Suppressor macrophage (primary cell): Measurements from ENCODE around the gene CBFB.
"Not testable (repeated sequence)": the region's sequence is repeated elsewhere in the genome, so short reads cannot be mapped to it uniquely, and the experiment has no call there.

Experiments
- DNase-seq, 4 experiments: peaks; one replicate each; pipeline ENCODE4 v3.0.0-alpha.2; 2020 to 2022

The CBFB gene

DNA sequence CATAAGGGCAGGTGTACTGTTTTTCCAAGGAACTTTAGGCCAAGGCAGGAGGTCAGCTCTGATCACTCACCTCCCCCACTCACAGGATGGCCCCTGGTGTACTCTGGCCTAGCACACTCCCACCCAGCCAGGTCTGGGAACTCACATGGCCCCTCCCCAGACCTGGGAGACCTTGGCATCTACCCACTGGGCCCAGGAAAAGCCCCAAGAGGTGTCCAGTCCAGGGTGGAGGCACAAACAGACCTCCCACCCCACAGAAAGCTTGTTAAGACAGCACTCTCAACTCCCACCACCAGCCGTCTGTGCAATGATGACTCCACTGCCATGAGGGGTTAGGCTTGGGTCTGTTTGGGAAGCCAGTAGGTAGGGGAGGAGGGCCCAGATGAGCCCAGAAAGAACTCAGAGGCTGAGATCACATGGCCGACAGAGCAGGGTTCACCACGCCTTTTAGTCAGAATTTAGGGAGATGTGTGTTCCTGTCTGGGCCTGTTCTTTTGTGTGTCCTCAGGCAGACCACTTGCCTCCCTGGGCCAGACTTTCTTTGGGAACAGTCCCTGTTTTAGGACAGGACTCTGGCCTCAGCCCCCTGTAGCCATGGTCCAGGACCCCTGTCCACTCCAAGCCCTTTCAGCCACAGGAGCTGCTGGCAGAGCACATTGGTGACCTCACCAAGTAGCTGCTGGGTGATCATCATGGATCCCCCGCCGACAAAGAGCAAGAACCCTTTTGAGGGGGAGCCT is 12.1 kb upstream of the CBFB start:
- no peak for DNase-seq

DNA sequence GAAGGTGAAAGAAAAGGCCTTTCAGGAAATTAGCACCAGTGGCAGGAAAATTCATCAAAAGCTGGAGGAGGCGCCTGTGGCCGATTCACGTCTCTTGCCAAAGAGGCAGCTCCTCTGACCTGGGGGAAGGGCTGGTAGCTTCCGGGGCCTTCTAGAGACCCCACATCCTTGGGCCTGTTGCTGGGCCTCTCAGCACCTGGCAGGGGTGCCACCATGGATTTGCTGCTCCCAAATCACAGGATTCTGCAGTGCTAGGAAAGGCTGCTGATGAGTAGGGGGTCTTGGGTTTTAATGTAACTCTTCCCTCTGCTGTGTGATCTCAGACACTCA is 11.6 kb upstream of the CBFB start:
- DNase-seq, result no peak

DNA sequence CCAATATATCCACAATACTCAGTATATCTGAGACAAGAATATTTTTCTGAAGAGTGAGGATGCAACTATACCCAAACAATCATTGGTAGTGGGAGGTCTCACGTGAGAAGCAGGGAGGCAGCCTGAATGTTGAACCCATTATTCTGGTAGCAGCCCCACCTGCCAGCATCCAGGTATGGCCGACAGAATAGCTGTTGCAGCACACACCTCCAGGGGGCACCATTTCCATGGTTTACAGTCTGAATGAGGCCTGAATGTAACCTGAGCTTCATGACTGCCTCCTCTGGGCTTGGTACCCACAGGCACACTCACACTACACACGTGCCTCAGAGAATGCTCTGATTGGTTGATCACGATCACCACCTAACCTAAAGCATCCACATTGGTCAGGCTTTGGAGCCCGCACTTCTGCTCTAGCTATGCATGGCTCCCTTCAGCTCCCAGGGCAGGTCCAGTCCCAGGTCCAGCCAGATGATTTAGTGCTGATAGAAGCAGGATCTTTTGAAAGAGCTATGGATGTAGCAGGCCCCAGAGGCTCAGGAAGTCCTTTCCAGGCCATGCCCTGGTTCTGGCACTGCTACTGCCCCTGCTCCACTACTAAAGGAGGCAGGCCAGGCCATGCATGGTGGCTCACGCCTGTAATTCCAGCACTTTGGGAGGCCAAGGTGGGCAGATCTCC is 11.0 kb upstream of the CBFB start:
- DNase-seq, result peak; percentile 78 to 85 (median 81)

DNA sequence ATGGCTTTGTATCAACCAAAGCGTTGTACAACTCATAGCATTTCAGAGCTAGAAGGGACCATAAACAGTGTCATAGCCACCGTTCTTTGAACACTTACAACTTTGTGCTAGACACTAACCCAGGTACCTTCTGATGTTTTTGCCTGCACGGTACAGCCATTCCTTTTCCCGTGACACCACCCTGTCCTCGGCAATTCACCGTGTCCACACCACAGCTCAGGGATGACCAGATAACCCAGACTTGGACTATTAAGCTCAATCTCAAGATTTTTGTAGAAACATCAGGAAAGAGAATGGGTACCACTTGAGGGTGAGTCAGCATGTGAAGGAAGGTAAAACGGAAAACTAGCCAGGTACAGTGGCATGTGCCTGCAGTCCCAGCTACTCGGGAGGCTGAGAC is 9.8 kb upstream of the CBFB start:
- no peak for DNase-seq

DNA sequence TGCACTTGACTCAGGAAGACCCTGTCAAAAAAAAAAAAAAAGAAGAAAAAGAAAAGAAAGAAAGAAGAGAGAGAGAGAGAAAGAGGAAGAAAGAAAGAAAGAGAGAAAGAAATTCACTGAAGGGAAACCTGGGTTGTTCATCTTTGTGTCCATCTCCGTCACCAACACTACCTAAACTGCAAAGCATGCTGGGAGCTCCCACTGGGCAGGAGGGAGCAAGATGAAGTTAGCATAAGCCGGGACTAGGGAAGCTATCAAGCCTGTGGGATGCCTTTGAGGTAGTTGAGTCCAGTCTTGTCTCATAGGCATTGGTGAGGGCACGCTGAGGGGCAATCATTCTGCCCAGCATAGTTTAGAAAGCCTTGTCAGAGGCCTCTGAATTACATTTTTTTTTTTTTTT is 7.6 kb upstream of the CBFB start:
- no peak for DNase-seq

DNA sequence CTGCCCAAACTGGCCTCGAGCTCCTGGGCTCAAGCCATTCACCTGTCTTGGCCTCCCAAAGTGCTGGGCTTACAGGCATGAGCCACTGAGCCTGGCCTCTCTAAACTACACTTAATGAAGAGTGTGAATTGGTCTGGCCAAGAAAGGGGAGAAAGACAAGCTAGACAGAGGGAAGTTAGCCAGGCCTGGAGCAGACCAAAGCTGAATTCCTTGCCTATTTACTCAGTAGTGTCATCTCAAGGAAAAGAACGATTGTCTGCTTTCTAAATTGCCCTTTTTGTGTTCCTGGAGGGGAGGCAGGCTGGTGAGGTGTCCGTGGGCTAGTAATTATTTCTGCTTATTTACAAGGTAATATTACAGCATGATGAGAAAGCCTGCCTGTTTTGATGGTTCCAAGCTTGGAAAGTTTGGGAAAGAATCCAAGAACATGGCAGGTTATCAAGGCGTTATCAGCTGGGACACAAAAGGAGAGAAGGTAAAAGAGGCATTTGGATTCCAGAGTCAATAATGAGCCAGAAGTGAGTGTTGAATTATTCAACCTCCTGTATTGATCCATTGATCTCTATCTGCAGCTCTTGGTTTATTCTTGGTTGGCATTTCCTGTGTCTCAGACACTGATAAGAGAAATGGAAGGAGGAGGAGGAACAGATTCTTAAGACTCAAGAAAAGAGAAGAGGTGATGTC is 6.3 kb upstream of the CBFB start:
- DNase-seq, result no peak

DNA sequence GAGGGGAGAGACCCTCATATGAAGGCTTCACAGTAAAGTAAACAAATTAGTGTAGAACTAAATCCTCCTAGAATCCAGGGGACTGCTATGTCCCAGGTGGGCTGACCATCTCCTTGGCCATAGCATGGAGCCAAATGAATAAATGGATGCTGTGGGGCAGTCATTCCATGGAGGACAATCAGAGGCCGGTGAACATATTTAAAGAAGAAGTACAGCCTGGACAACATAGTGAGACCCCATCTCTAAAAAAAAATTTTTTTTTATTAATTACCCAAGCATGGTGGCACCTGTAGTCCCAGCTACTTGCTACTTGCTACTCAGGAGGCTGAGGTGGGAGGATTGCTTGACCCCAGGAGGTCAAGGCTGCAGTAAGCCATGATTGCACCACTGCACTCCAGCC is 5.3 kb upstream of the CBFB start:
- DNase-seq, result no peak

DNA sequence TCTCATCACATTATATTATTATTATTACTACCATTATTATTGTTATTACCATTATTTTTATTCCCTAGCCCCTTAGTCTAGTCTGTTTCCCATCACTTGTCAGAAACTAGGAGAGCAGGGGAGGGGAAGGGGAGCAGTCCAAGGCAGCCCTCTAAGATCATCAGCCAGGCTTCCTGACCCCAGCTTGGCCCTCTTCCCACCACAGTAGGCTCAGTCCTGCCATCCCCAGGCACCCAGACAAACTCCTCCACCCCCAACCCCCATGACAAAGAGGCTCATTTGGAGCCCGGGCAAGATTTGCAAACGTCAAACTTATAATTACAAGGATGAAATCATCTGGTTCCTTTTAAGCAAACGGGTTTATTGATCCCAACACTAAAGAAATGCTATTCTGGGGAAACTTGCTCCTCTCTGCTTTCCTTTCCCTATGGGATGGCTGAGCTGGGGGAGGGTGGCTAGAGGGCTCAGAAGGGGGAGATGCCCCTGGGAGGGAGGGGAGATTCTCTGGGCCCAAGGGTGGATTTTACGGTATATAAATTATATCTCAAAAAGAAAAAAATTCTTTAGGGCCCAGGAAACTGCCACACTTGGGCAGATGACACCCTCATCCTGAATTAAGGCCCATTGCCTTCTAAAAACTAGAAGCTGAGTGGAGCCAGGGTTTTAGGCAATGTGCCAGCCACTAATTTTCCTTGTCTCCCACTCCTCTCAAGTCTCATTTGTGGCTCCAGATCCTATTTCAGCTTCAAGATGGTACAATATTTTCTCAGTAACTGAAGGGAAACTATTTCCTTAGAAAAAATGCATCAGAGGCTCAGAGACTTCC is 4.4 kb upstream of the CBFB start:
- DNase-seq, result no peak

DNA sequence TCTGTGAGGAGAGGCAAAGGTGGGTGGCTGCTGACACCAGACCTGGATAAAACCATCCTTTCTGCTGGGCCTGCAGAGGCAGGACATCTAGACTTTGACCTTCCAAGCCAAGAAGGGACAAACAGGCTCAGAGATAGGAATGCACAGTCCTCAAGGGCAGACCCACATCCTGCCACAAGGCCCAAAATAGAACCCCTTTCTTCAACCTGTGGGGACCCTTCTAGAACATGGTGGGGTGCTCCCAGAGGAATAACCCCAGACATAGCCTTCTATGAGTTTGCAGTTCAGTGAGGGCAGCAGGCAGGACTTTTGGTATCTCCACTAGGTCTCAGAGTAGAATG is 3.8 kb upstream of the CBFB start:
- DNase-seq, result no peak

DNA sequence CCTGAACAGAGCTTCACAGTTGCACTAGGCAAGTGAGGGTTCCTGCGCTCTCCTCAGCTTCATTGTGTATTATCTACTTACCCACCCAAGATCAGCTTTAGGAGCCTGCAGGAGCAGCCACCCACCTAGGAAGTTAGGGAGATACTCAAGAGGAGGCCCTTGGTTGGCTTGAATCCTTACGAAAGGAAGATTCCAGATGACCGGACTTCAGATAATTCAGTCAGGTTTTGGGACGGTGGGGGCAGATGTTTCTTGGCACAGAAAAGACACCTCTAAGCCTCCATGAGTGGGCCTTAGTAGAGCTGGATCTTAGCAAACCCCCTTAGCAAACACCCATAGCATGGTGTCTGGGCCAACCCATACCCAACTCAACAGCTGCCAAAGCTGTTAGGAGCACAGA is 2.4 kb upstream of the CBFB start:
- no peak for DNase-seq

DNA sequence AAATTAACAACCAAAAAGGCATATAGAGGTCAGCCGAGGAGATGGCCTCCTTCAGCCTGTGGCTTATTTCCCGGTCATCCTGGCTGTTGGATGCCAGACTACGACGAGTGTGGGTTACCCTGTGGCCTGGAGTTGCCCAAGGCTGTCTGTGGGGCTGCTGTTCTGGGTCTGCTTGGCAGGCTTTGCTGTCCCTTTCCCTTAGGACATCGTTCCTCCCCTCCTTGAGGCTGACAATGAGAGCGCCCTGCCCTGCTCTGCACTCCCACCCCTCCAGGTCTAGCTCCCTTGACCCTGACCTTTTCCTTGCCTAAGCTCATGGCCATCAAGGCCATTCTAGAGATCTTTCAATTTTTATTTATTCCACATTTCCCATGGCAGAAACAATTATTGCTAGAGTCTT is 1.9 kb upstream of the CBFB start:
- no peak for DNase-seq

DNA sequence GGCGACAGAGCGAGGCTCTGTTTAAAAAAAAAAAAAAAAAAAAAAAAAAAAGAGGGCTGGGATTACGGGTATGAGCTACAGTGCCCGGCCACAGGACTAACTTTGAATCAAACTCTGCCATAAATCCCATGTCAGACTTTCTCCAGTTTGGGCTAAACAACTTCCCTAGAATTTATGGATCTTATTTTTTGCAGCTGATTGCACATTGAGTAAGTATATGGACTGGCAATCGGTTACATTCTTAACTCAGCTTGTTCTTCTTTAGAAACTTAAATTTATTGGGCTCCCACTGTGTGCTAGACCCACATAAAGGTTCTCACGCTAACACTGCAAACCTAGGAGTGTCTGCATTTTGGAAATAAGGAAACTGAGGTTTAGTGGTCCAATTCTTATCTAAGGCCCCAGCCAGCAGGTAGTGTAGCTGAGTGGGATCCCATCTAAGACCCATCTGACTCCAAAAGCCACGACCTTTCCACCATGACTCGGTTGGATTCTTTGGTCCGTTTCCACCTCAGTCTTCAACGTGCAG is 718 bp upstream of the CBFB start:
- no peak for DNase-seq

DNA sequence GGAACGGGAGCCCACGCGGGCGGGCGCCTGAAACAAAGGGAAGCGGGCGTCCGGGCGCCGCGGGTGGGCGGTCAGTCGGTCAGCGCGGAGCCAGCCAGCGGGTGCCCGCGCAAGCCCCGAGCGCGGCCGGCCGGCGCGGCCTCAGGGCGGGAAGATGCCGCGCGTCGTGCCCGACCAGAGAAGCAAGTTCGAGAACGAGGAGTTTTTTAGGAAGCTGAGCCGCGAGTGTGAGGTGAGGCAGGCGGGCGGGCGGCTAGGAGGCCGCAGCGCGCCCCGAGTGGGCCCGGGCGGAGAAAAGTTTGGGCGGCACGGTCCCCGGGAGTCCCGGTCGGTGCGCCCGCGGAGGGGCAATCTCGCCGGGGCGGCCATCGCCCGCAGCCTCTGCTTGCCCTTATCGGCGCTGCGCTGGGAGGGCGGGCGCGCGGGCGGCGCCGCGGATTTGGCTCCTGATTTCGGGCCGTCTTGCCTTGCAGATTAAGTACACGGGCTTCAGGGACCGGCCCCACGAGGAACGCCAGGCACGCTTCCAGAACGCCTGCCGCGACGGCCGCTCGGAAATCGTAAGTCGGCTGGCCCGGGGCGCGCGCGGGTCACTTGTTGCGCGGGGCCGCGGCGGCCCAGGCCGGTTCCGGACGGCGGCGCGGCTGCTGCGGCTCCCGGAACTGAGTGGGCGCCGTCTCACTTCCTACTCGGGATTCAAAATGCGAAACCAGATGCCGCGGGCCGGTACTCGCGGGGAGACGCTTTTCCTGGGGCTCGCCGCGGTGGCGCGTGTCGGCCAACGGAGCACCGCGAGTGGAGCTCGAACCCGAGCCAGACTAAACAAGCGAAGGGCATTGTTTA is 526 bp downstream of the CBFB start:
- peak; percentile 71 to 91 (median 84) for DNase-seq

DNA sequence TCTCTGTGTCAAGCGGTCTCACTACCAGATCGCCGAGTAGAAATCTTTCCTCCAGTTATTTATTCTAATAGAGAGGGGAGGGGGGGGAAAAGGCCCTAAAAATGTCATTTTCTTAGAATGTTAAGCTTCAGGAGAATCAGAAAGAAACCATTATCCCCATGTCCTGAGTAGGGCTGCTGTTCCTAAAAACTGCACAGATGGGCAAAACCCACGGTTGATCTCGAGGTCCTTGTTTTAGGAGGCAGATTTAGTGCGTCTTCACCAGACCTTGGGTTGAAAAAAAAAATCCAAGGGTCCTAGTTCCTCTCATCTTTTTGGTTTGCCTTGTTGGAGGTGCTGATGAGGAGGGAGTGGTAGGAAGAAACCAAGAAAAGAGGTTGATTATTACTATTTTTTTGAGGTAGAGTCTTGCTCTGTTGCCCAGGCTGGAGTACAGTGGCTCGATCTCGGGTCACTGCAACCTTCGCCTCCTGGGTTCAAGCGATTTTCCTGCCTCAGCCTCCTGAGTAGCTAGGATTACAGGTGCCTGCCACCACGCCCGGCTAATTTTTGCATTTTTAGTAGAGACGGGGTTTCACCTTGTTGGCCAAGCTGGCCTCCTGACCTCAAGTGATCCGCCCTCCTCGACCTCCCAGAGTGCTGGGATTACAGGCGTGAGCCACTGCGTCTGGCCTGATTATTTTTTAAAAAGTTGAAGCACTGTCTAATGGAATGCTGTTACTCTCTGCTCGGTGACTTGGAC is 1.4 kb downstream of the CBFB start:
- peak in 1 of 4 experiments; percentile 21 for DNase-seq

DNA sequence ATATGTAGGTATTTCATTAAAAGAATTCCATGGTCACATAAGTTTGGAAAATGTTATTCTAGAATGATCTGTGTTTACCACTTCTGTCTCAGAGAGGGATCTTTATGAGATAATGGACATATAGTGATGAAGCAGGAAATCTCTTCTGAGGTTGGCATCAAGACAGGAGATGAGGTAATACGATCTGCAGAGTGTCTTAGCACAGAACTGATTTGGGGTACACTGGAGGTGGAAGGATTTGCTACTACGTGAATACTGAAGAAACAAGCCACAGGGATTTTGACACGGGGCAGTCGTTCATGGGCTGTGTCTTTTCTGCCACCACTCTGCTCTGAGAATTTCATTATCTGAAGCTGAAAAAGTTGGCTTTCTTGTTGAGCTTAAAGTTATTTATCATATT is 5.5 kb downstream of the CBFB start:
- no peak for DNase-seq

DNA sequence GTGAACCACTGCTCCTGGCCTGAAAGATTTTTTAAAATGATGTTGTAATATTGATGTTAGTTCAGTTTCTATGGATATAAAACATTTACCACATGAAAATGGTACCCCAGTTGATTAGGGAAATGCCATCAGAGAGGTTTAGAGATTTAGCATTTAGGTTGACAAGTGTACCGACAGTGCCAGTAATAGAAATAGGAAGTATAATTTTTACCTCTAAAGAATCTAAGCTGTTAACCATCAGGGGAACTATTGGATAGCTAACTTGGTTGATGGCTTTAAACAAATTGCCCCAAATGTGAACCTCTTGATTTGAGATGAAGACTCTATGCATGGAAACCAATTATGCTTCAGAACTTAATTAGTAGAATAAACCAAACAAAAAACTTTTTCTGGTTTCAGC is 6.4 kb downstream of the CBFB start:
- no peak for DNase-seq

DNA sequence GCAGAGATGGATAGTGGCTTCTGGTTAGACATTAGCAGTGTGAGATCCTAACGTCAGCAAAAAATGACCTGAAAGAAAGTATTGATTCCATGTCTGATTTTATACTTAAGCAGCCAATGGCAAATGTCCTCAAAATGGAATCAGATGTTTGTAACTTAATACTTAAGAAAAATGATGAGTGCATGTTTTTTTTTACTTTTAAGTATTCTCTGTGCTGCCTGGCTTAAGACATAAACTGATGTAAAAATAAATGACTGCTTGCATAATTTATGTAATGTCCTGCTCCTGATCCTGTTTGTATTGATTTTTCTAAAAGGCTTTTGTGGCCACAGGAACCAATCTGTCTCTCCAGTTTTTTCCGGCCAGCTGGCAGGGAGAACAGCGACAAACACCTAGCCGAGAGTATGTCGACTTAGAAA is 7.4 kb downstream of the CBFB start:
- DNase-seq, result no peak

DNA sequence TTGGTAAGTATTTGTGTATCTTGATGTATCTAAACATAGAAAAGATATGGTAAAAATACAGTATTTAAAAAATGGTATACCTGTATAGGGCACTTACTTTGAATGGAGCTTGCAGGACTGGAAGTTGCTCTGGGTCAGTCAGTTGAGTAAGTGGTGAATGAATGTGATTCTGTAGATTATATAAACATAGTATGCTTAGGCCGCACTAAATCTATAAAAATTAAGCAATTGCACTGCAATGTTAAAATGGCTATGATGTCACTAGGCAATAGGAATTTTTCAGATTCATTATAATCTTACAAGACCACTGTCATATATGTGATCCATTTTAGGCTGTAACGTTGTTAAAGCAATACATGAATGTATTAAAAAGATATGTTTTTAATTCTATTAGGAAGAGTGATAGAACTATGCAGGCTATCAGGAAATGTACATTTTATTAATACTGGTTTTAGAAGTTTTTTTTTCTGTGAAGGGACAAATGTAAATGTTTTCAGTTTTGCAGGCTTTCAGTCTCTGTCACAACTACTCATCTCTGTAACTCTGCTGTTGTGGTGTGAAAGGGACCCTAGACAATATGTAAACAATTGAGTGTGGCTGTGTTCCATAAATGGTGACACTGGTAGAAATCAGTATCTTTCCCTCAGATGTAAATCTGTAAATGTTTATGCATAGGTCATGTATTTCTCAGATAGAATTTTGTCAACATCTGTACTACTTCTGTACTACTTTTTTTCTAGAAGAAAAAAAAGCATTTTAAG is 10.5 kb downstream of the CBFB start:
- DNase-seq, result no peak

DNA sequence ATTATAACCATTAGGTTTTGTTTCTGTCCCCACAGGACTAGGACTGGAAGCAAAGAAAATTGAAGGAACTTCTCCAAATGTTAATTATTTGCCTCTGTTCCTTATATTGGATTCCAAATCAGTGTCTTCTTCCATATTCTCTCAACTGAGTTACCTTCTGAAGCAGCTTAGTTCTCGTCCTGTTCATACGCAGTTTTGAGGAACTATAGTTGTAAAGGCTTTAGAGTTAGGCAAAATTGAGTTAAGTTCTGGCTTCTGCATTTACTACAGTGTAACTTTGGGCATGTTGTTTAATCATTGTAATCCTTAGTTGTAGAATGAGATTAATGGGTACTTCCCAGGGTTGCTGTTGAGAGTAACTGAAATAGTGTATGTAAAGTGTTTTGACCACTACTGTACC is 11.2 kb downstream of the CBFB start:
- DNase-seq, result peak; percentile 16 to 71 (median 44)

DNA sequence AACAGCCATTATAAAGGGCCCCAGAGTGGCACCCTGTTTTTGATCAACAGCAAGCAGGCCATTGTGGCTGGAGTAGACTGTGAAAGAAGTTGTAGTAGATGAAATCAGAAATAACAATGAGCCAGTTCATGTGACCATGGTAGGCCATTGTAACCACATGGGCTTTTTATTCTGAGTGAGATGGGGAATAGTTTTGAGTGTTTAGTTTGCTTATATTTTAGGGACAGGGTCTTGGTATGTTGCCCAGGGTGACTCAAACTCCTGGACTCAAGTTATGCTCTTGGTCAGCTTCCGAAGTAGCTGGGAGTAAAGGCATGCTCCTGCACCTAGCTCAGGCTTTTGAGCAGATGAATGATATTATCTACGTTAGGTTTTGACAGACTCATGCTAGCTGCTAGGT is 12.0 kb downstream of the CBFB start:
- no peak for DNase-seq

DNA sequence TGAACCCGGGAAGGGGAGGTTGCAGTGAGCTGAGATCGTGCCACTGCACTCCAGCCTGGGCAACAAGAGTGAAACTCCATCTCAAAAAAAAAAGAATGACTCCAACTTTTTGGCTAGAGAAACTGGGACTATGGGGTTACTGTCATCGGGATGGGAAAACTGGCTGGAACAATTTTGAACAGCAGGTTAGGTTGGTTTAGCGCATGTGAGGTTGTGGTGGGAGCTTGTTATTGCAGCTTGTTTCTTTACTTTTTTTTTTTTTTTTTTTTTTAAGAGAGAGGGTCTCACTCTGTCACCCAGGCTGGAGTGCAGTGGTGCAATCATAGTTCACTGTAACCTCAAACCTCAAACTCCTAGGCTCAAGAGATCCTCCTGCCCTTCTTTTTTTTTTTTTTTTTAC is 12.6 kb downstream of the CBFB start:
- not testable (repeated sequence) for DNase-seq
